SHP77 treated with DMSO at 0.1 percent for 48 hours (cell line): ENCODE results near the gene CHST6.
A peak's percentile ranks its signal among the peaks of the same experiment; 100 is the strongest.
"Not testable (repeated sequence)": the region's sequence is repeated elsewhere in the genome, so short reads cannot be mapped to it uniquely, and the experiment has no call there.

Experiments used
- DNase-seq: peaks from one replicate; lab custom pipeline; 2025; lab: John Stamatoyannopoulos, UW

The CHST6 gene

DNA sequence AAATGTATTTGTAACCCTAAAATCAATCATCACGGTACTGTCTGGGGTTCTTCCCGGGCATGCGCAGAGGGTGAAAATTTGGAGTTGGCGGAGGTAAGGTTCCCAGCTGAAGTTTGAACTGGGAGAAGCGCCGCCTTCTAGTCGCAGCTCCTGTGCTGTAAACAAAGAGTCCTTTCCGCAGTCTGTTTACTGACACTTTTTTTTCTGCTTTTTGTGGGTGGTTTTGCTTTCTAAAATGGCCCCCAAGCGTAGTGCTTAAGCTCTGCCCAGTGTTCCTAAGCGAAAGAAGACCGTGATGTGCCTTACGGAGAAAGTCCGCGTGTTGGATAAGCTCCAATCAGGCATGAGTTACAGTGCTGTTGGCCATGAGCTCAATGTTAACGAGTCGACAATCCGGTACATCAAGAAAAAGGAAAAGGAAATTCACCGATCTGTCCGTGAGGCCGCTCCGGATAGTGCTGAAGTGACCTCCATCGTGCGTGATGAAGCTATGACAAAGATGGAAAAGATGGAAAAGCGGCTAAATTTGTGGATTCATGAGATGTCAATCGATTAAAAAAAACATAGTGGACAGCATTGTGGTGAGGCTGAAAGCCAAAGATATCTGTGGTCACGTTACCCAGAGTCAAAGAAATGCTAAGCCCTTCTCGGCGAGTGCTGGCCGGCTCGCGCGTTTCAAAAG lies 61.4 kb downstream of the CHST6 start:
- DNase-seq, result peak; percentile 98

DNA sequence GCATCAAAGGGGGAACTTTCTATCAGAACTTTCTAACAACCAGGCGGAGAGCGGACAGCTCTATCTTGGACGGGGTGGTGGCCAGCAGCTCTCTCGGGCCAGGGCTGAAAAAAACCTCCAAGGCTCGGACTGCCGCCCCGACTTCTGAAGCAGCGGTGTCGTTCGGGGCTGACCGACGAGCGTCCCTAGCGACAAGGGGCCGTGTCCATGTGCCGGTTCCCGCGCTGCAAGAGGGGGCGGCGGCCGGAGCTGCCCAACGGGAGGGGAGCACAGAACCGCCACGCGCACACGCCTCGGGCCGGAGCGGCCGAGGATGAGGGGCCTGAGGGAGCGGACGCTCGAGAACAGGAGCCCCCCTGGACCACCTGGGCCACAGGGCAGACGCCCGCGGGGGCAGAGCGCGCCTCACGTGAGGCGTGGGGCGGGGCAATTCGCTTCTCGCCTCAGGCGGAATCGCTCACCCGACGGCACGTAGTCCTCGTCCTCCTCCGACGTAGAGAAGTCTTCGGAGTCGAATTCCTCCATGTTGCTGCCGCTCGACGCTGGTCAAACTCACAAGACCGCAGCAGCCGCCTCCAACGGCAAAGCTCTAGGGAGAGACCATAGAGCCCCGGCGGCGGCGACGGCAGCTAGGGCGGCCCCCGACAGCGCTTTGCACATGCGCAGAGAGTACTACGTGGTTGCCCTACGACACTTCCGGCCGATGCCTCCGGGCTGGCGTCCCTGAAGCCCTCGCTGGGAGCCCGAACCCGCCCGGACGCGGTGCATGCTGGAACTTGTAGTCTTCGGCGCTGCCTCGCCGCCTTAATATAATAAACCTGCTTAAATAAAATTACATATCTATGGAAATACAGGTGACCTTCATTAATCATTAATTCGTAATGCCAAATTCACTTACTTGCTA lies 62.2 kb downstream of the CHST6 start, which contains the start of gene CFDP1:
Gene CFDP1 (minus strand): TSS at position 676 of the 904 bp plus-strand sequence. CDS start 151 bp downstream, at position 525.
- DNase-seq, result peak; percentile 98

DNA sequence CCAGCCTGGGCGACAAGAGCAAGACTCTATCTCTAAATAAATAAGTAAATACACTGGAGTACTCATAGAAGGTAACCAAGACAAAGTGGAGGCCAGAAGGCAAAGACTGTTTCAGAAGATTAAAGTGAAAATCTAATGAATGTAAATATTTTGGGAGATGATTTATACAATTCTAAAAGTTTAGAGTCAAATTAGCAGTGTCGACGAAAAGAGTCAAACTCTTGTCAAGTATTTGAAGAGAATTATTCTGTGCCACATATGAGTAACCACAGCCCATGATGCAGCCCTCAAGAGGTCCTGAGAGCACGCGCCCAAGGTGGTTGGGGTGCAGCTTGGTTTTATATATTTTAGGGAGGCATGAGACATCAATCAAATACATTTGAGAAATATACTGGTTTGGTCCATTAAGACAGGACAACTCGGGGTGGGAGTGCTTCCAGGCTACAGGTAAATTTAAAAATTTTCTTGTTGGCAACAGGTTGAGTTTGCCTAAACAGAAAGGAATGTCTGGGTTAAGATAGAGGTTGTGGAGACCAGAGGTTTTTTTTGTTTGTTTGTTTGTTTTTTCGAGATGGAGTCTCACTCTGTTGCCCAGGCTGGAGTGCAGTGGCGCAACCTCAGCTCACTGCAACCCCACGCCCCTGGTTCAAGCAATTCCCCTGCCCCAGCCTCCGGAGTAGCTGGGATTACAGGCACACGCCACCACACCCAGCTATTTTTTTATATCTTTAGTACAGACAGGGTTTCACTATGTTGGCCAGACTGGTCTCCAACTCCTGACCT lies 65.4 kb downstream of the CHST6 start:
- DNase-seq, result no peak

DNA sequence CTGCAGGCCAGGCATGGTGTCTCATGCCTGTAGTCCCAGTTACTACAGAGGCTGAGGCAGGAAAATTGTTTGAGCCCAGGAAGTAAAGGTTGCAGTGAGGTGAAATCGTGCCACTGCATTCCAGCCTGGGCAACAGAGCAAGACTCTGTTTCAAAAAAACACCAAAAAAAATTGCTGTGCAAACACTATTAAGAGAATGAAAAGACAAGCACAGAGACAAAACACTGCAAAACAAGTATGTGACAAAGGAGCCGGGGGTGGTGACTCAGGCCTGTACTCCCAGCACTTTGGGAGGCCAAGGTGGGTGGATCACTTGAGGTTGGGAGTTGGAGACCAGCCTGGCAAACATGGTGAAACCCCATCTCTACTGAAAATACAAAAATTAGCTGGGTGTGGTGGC lies 68.7 kb downstream of the CHST6 start:
- not testable (repeated sequence) for DNase-seq

DNA sequence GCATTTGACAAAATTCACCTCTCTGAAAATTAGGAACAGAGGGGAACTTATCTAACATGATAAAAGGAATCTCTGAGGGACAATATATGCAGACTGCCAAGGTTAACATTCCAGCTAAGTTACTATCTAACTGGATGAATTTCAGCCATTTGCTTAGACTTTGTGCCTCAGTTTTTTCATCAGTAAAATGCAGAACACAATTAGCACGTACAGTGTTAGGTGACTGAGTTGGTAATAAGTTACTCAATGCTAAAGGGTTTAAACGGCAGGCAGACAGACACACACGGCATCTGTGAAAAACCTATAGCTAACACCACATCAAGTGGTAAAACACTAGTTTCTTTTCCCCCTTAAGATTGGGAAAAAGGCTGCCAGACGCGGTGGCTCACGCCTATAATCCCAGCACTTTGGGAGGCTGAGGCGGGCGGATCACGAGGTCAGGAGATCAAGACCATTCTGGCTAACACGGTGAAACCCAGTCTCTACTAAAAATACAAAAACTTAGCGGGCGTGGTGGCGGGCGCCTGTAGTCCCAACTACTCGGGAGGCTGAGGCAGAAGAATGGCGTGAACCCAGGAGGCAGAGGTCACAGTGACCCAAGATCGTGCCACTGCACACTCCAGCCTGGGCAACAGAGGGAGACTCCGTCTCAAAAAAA lies 71.0 kb downstream of the CHST6 start:
- not testable (repeated sequence) for DNase-seq

DNA sequence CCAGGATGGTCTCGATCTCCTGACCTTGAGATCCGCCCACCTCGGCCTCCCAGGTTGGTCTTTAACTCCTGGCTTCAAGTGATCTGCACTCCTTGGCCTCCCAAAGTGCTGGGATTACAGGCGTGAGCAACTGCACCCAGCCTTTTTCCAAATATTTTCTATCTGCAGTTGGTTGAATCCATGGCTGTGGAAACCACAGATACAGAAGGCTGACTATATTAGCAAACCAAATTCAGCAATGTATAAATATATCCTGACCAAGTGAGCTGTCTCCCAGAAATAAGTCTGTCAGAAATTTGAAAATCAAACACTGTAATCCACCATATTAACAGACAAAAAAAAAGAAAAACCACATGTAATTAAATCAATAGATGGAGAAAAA lies 71.5 kb downstream of the CHST6 start:
- no peak for DNase-seq
